ENCODE measurements around the gene SLC31A2.
"Not testable (repeated sequence)": the region's sequence is repeated elsewhere in the genome, so short reads cannot be mapped to it uniquely, and the experiment has no call there.

GRCh38 chr9:113105345-113105744, 45.5 kb upstream of the SLC31A2 start:
- TF ChIP-seq CTCF (IDR thresholded peaks at IDR 0.05; ENCODE audit: low read depth, low read length); EZH2phosphoT487 (IDR thresholded peaks at IDR 0.05; ENCODE audit: low read depth): not testable (repeated sequence)
